Natural killer cell (primary cell): ENCODE results near the gene LDLRAP1. TPM values are rescaled to one million over a fixed set of nuclear protein-coding genes. Genes with fewer than 3 reads are reported as not detected.
"Not testable (repeated sequence)": the region's sequence is repeated elsewhere in the genome, so short reads cannot be mapped to it uniquely, and the experiment has no call there.

Experiments used
- ATAC-seq, 3 donors: fragments of 150-1000 bp in 2 of 3; fragments of 200-7000 bp in 1 of 3; cut with Tn5 transposase; 1 replicate in 1 of 3; 2 replicates in 2 of 3; pipeline ENCODE4 v1.10.0; 2021; ENCODE audit warnings: mild to moderate bottlenecking in 2 of 3, moderate library complexity in 2 of 3
- DNase-seq, 2 donors: peaks; one replicate each; pipeline versions ENCODE4 v3.0.0 to v3.0.0-alpha.2; 2013 to 2021; ENCODE audit warnings: mixed read lengths in 1 of 2
- H3K27ac ChIP-seq: one replicate; pipeline ENCODE4 v1.5.1; 2013; ENCODE audit warnings: mild to moderate bottlenecking, low read length
- H3K27me3 ChIP-seq: one replicate; pipeline ENCODE4 v1.6.1; 2013; ENCODE audit warnings: low read length; ENCODE audit not compliant: control insufficient read depth, insufficient read depth
- H3K36me3 ChIP-seq: one replicate; pipeline ENCODE4 v1.6.1; 2013; ENCODE audit warnings: low read length; ENCODE audit not compliant: control insufficient read depth, insufficient read depth
- H3K4me1 ChIP-seq: one replicate; pipeline ENCODE4 v1.6.1; 2013; ENCODE audit warnings: low read length; ENCODE audit not compliant: control insufficient read depth, insufficient read depth
- H3K4me3 ChIP-seq: one replicate; pipeline ENCODE4 v1.5.1; 2013; ENCODE audit warnings: low read length
- H3K9me3 ChIP-seq: one replicate; pipeline ENCODE4 v1.6.1; 2013; ENCODE audit warnings: low read length; ENCODE audit not compliant: control insufficient read depth, insufficient read depth
- H3K27ac Mint-ChIP-seq, 2 donors: one replicate each; pipeline ENCODE4 v1.8.0; 2022; ENCODE audit warnings: mild to moderate bottlenecking in 2 of 2, mixed read lengths in 2 of 2, moderate library complexity in 1 of 2
- H3K27me3 Mint-ChIP-seq, 2 donors: one replicate each; pipeline ENCODE4 v1.8.0; 2022; ENCODE audit warnings: low read depth in 2 of 2, mixed read lengths in 2 of 2
- H3K36me3 Mint-ChIP-seq: one replicate; pipeline ENCODE4 v1.8.0; 2022; ENCODE audit warnings: mixed read lengths
- H3K4me1 Mint-ChIP-seq, 2 donors: one replicate each; pipeline ENCODE4 v1.8.0; 2022; ENCODE audit warnings: mixed read lengths in 2 of 2
- H3K4me3 Mint-ChIP-seq: one replicate; pipeline ENCODE4 v1.8.0; 2022; ENCODE audit warnings: mild to moderate bottlenecking, moderate library complexity, mixed read lengths
- H3K9me3 Mint-ChIP-seq, 2 donors: one replicate each; pipeline ENCODE4 v1.8.0; 2022; ENCODE audit warnings: mixed read lengths in 2 of 2
- WGBS: methylation state at CpG from one replicate; pipeline ENCODE4 v1.1.7; 2013; ENCODE audit warnings: missing lambda C conversion rate; ENCODE audit not compliant: insufficient coverage; 5-methylcytosine and 5-hydroxymethylcytosine counted together
- intact Hi-C: fragments of 100-400 bp; cut with micrococcal nuclease; formaldehyde crosslinking; loops from one replicate; pipeline ENCODE4 v1.14.2; 2022
- total RNA-seq, 4 donors: library from RNA; stranded (reverse); fragments of 120-200 nt in 1 of 4; gene quantifications; one replicate each; pipeline versions ENCODE4 v1.2.3 to v1.2.4, GENCODE V29; 2013 to 2022
- TF ChIP-seq, protein P1 (sequence below): fragments of 200-600 bp; IDR thresholded peaks from one replicate; pipeline ENCODE4 v1.8.0; 2022; ENCODE audit warnings: antibody characterized with exemption

The LDLRAP1 gene
- total RNA-seq, 3 donors from 2014 or later (not counting 1 experiment from before 2014, with no cell fraction given), result 25.2 to 34.0 (median 27.4) TPM

- H3K4me1 ChIP-seq, result peaks cover 20% of the 10 kb centered on the region
- WGBS, result 47% methylated on average over 13 of the region's 14 CpGs
- no peak for DNase-seq
- Mint-ChIP-seq H3K36me3 (no peaks in the 10 kb centered on the region), H3K4me1 (peaks cover 0 to 12% of the 10 kb centered on the region in 2 donors), H3K27me3 (peaks cover 0 to 15% of the 10 kb centered on the region in 2 donors), H3K9me3 (no peaks in the 10 kb centered on the region), H3K27ac (no peak overlapping the region), H3K4me3 (no peak overlapping the region)
- TF ChIP-seq, protein P1, sequence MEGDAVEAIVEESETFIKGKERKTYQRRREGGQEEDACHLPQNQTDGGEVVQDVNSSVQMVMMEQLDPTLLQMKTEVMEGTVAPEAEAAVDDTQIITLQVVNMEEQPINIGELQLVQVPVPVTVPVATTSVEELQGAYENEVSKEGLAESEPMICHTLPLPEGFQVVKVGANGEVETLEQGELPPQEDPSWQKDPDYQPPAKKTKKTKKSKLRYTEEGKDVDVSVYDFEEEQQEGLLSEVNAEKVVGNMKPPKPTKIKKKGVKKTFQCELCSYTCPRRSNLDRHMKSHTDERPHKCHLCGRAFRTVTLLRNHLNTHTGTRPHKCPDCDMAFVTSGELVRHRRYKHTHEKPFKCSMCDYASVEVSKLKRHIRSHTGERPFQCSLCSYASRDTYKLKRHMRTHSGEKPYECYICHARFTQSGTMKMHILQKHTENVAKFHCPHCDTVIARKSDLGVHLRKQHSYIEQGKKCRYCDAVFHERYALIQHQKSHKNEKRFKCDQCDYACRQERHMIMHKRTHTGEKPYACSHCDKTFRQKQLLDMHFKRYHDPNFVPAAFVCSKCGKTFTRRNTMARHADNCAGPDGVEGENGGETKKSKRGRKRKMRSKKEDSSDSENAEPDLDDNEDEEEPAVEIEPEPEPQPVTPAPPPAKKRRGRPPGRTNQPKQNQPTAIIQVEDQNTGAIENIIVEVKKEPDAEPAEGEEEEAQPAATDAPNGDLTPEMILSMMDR, result no peak
- H3K27me3 ChIP-seq, result no peaks in the 10 kb centered on the region
- ATAC-seq, result no peak
- no peak overlapping the region for H3K27ac ChIP-seq
- H3K4me3 ChIP-seq, result no peak overlapping the region
- no peaks in the 10 kb centered on the region for H3K9me3 ChIP-seq
- intact Hi-C loops, result no loop called here
- no peaks in the 10 kb centered on the region for H3K36me3 ChIP-seq
Observed at GRCh38 chr1:25583519-25584370, 40.3 kb downstream of the LDLRAP1 start.

GRCh38 chr1:25586181-25586588 lies 42.8 kb downstream of the LDLRAP1 start:
- Mint-ChIP-seq H3K4me3 (no peak overlapping the region), H3K4me1 (peaks cover 0 to 12% of the 10 kb centered on the region in 2 donors)

DNA sequence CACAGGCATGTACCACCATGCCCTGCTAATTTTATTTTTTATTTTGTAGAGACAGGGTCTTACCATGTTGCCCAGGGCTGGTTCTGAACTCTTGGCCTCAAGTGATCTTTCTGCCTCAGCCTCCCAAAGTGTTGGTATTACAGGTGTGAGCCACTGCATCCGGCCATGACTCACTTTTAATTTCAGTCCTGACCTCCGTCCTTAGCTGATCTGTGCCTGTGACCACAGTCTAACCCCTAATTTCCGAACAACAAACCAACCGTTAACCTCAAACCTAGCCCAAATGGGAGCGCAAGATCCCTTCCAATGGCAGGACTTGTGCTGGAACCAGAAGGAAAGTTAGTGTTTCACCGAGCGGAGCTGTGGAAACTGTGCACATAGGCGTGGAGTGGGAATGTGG lies 43.9 kb downstream of the LDLRAP1 start:
- H3K4me3 Mint-ChIP-seq, result no peak overlapping the region
- Histone ChIP-seq H3K27ac (no peak overlapping the region), H3K27me3 (no peaks in the 10 kb centered on the region), H3K4me3 (no peak overlapping the region), H3K36me3 (no peaks in the 10 kb centered on the region), H3K9me3 (no peaks in the 10 kb centered on the region), H3K4me1 (peaks cover 20% of the 10 kb centered on the region)
- H3K27ac Mint-ChIP-seq, result no peak overlapping the region
- no peaks in the 10 kb centered on the region for H3K36me3 Mint-ChIP-seq
- DNase-seq (no peak), ATAC-seq (peak; percentile 30 to 52 (median 47))
- peaks cover 0 to 12% of the 10 kb centered on the region in 2 donors for H3K4me1 Mint-ChIP-seq
- 66% methylated on average over 8 of the region's 8 CpGs for WGBS
- H3K27me3 Mint-ChIP-seq, result peaks cover 0 to 12% of the 10 kb centered on the region in 2 donors
- no peaks in the 10 kb centered on the region for H3K9me3 Mint-ChIP-seq
- TF ChIP-seq, protein P1, result no peak
- intact Hi-C loops, result no loop called here

More at GRCh38 chr1:25586181-25586588, 42.8 kb downstream of the LDLRAP1 start:
- Histone ChIP-seq H3K27me3 (no peaks in the 10 kb centered on the region), H3K9me3 (no peaks in the 10 kb centered on the region), H3K4me3 (no peak overlapping the region), H3K4me1 (peaks cover 20% of the 10 kb centered on the region), H3K36me3 (no peaks in the 10 kb centered on the region), H3K27ac (no peak overlapping the region)
- Mint-ChIP-seq H3K27ac (no peak overlapping the region), H3K36me3 (no peaks in the 10 kb centered on the region), H3K9me3 (no peaks in the 10 kb centered on the region), H3K27me3 (peaks cover 0 to 12% of the 10 kb centered on the region in 2 donors)
- WGBS, result 88% methylated on average over 16 of the region's 16 CpGs
- intact Hi-C loops, result no loop called here
- TF ChIP-seq, protein P1, result no peak
- DNase-seq (no peak), ATAC-seq (no peak)

DNA sequence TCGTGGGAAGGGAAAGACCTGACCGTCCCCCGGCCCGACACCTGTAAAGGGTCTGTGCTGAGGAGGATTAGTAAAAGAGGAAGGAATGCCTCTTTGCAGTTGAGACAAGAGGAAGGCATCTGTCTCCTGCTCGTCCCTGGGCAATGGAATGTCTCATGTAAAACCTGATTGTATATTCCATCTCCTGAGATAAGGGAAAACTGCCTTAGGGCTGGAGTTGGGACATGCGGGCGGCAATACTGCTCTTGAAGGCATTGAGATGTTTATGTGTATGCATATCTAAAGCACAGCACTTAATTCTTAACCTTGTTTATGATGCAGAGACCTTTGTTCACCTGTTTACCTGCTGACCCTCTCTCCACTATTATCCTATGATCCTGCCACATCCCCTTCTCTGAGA lies 44.8 kb downstream of the LDLRAP1 start:
- 62% methylated on average over 7 of the region's 7 CpGs for WGBS
- H3K9me3 Mint-ChIP-seq, H3K36me3 Mint-ChIP-seq, H3K36me3 ChIP-seq, H3K9me3 ChIP-seq, intact Hi-C loops, H3K4me3 ChIP-seq, H3K4me3 Mint-ChIP-seq, H3K27ac ChIP-seq, H3K27ac Mint-ChIP-seq, ATAC-seq, DNase-seq, H3K27me3 ChIP-seq: not testable (repeated sequence)
- H3K27me3 Mint-ChIP-seq, result peaks cover 0 to 12% of the 10 kb centered on the region in 2 donors
- H3K4me1 ChIP-seq, result peaks cover 20% of the 10 kb centered on the region
- H3K4me1 Mint-ChIP-seq, result peaks cover 0 to 12% of the 10 kb centered on the region in 2 donors

DNA sequence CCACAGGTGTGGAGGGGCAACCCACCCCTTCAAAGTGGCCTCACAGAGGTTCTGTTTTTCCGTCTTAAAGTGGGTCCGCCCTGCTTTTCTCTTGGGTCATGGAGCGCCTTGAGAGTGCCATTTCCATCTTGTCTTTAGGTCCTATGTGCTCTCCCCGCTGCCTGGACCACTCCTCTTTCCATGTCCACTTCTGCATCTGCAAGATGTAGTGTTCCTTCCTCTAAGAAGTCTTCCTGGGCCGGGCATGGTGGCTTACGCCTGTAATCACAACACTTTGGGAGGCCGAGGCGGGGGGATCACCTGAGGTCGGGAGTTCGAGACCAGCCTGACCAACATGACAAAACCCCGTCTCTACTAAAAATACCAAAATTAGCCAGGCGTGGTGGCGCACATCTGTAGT lies 45.4 kb downstream of the LDLRAP1 start:
- DNase-seq, H3K27me3 Mint-ChIP-seq, ATAC-seq, H3K9me3 ChIP-seq, H3K27me3 ChIP-seq, H3K27ac Mint-ChIP-seq, H3K4me3 ChIP-seq, H3K36me3 Mint-ChIP-seq, H3K27ac ChIP-seq, H3K36me3 ChIP-seq, H3K9me3 Mint-ChIP-seq, intact Hi-C loops, H3K4me3 Mint-ChIP-seq: not testable (repeated sequence)
- 92% methylated on average over 12 of the region's 13 CpGs for WGBS
- H3K4me1 Mint-ChIP-seq, result peaks cover 0 to 12% of the 10 kb centered on the region in 2 donors
- H3K4me1 ChIP-seq, result peaks cover 20% of the 10 kb centered on the region
